Subcutaneous abdominal adipose tissue (tissue), 5 donors: ENCODE results near the gene SYT7.
A peak's percentile ranks its signal among the peaks of the same experiment; 100 is the strongest.

Experiments used
- H3K27ac ChIP-seq: one replicate; pipeline ENCODE4 v1.7.0; 2013; ENCODE audit warnings: low read depth, mild to moderate bottlenecking, inconsistent platforms, low read length, moderate library complexity
- H3K27me3 ChIP-seq, 5 donors: one replicate each; pipeline ENCODE4 v1.7.0; 2013; ENCODE audit warnings: low read length in 5 of 5, inconsistent platforms in 1 of 5; ENCODE audit not compliant: control insufficient read depth in 5 of 5, insufficient read depth in 4 of 5
- H3K36me3 ChIP-seq, 5 donors: one replicate each; pipeline ENCODE4 v1.7.0; 2013; ENCODE audit warnings: low read length in 5 of 5; ENCODE audit not compliant: control insufficient read depth in 5 of 5, insufficient read depth in 5 of 5
- H3K4me1 ChIP-seq, 5 donors: one replicate each; pipeline ENCODE4 v1.7.0; 2013; ENCODE audit warnings: low read length in 5 of 5, mild to moderate bottlenecking in 3 of 5, moderate library complexity in 1 of 5; ENCODE audit not compliant: control insufficient read depth in 5 of 5, insufficient read depth in 5 of 5
- H3K4me3 ChIP-seq, 5 donors: one replicate each; pipeline ENCODE4 v1.7.0; 2013; ENCODE audit warnings: low read length in 5 of 5, low read depth in 1 of 5
- H3K9ac ChIP-seq, 5 donors: one replicate each; pipeline ENCODE4 v1.7.0; 2013; ENCODE audit warnings: low read length in 5 of 5, mild to moderate bottlenecking in 4 of 5, moderate library complexity in 3 of 5
- H3K9me3 ChIP-seq, 5 donors: one replicate each; pipeline ENCODE4 v1.7.0; 2013; ENCODE audit warnings: low read length in 5 of 5; ENCODE audit not compliant: control insufficient read depth in 5 of 5
- donor health status: healthy.
- donor health status: healthy.
- donor health status: healthy.
- donor health status: healthy.
- donor health status: healthy.

Gene SYT7

GRCh38 chr11:61511383-61511782 is 69.5 kb downstream of the SYT7 start:
- H3K9me3 ChIP-seq = no peaks in the 10 kb centered on the region
- no peaks in the 10 kb centered on the region for H3K36me3 ChIP-seq
- peaks cover 14 to 52% (median 38%) of the 10 kb centered on the region in 5 donors for H3K27me3 ChIP-seq
- H3K4me1 ChIP-seq = peaks cover 0 to 34% (median 21%) of the 10 kb centered on the region in 5 donors
- no peak overlapping the region for H3K4me3 ChIP-seq
- peak overlapping the region in 1 of 5 donors; percentile 45 for H3K9ac ChIP-seq
- no peak overlapping the region for H3K27ac ChIP-seq

- Histone ChIP-seq H3K4me3 (no peak overlapping the region), H3K4me1 (peaks cover 0 to 32% (median 19%) of the 10 kb centered on the region in 5 donors), H3K27me3 (peaks cover 14 to 57% (median 42%) of the 10 kb centered on the region in 5 donors), H3K27ac (no peak overlapping the region), H3K9ac (no peak overlapping the region), H3K36me3 (no peaks in the 10 kb centered on the region), H3K9me3 (no peaks in the 10 kb centered on the region)
These were observed 69.9 kb downstream of the SYT7 start for GRCh38 chr11:61510974-61511373.

GRCh38 chr11:61510166-61510919 is 70.5 kb downstream of the SYT7 start:
- H3K27ac ChIP-seq = no peak overlapping the region
- no peak overlapping the region for H3K9ac ChIP-seq
- no peak overlapping the region for H3K4me3 ChIP-seq
- H3K4me1 ChIP-seq = peaks cover 0 to 32% (median 19%) of the 10 kb centered on the region in 5 donors
- no peaks in the 10 kb centered on the region for H3K36me3 ChIP-seq
- peaks cover 14 to 61% (median 47%) of the 10 kb centered on the region in 5 donors for H3K27me3 ChIP-seq
- no peaks in the 10 kb centered on the region for H3K9me3 ChIP-seq

GRCh38 chr11:61509043-61510029 is 71.5 kb downstream of the SYT7 start:
- Histone ChIP-seq H3K36me3 (no peaks in the 10 kb centered on the region), H3K9ac (no peak overlapping the region), H3K27me3 (peaks cover 14 to 61% (median 44%) of the 10 kb centered on the region in 5 donors), H3K27ac (no peak overlapping the region), H3K4me1 (peaks cover 0 to 32% (median 19%) of the 10 kb centered on the region in 5 donors), H3K4me3 (peak overlapping the region in 4 of 5 donors; percentile 10 to 59 (median 42)), H3K9me3 (no peaks in the 10 kb centered on the region)

GRCh38 chr11:61507962-61508861 is 72.7 kb downstream of the SYT7 start, which contains the start of gene LRRC10B:
TSS of gene LRRC10B (plus strand) at chr11:61508749. CDS start at chr11:61508999, 250 bp downstream.
- Histone ChIP-seq H3K27me3 (peaks cover 14 to 54% (median 40%) of the 10 kb centered on the region in 5 donors), H3K27ac (no peak within 1 kb of the TSS), H3K4me3 (peak within 1 kb of the TSS in 4 of 5 donors; percentile 10 to 59 (median 42)), H3K36me3 (no peaks in the 10 kb centered on the region), H3K9me3 (no peaks in the 10 kb centered on the region), H3K4me1 (peaks cover 0 to 32% (median 19%) of the 10 kb centered on the region in 5 donors), H3K9ac (no peak within 1 kb of the TSS)

- H3K4me3 ChIP-seq = no peak overlapping the region
- H3K36me3 ChIP-seq = no peaks in the 10 kb centered on the region
- H3K27ac ChIP-seq = no peak overlapping the region
- H3K27me3 ChIP-seq = peaks cover 9 to 47% (median 34%) of the 10 kb centered on the region in 5 donors
- H3K9ac ChIP-seq = no peak overlapping the region
- no peaks in the 10 kb centered on the region for H3K9me3 ChIP-seq
- H3K4me1 ChIP-seq = peaks cover 0 to 27% (median 19%) of the 10 kb centered on the region in 5 donors
These were observed 73.7 kb downstream of the SYT7 start for GRCh38 chr11:61507012-61507768.

GRCh38 chr11:61505640-61506155 is 75.2 kb downstream of the SYT7 start:
- no peak overlapping the region for H3K4me3 ChIP-seq
- H3K9me3 ChIP-seq = no peaks in the 10 kb centered on the region
- H3K27me3 ChIP-seq = peaks cover 9 to 40% (median 31%) of the 10 kb centered on the region in 5 donors
- H3K9ac ChIP-seq = no peak overlapping the region
- peaks cover 0 to 27% (median 16%) of the 10 kb centered on the region in 5 donors for H3K4me1 ChIP-seq
- H3K36me3 ChIP-seq = no peaks in the 10 kb centered on the region
- H3K27ac ChIP-seq = no peak overlapping the region

GRCh38 chr11:61505106-61505505 is 75.8 kb downstream of the SYT7 start:
- H3K9ac ChIP-seq = no peak overlapping the region
- H3K27ac ChIP-seq = no peak overlapping the region
- H3K9me3 ChIP-seq = no peaks in the 10 kb centered on the region
- peaks cover 9 to 34% (median 29%) of the 10 kb centered on the region in 5 donors for H3K27me3 ChIP-seq
- no peak overlapping the region for H3K4me3 ChIP-seq
- H3K4me1 ChIP-seq = peaks cover 0 to 21% (median 16%) of the 10 kb centered on the region in 5 donors
- H3K36me3 ChIP-seq = no peaks in the 10 kb centered on the region
